ENCODE results near the gene TAF8. TPM values are rescaled to one million over a fixed set of nuclear protein-coding genes. Genes with fewer than 3 reads are reported as not detected.

TAF8 gene
- total RNA-seq, 1 donor from 2014 or later, result 17.2 TPM

- no peak for TF ChIP-seq CTCF (IDR thresholded peaks at IDR 0.05)
- Mint-ChIP-seq H3K36me3 (ENCODE audit: low read depth) (no peaks in the 10 kb centered on the region), H3K4me3 (ENCODE audit: unreplicated experiment) (no peak overlapping the region), H3K27me3 (ENCODE audit: low read depth) (peaks cover 4% of the 10 kb centered on the region), H3K9me3 (ENCODE audit: low read depth) (no peaks in the 10 kb centered on the region), H3K27ac (ENCODE audit: unreplicated experiment) (no peak overlapping the region), H3K4me1 (ENCODE audit: low read depth) (no peaks in the 10 kb centered on the region)
- no peak for DNase-seq (ENCODE audit: low spot score)
Observed at GRCh38 chr6:42093582-42094329, 43.4 kb downstream of the TAF8 start.

GRCh38 chr6:42095094-42095493 lies 44.8 kb downstream of the TAF8 start:
- Mint-ChIP-seq H3K4me3 (ENCODE audit: unreplicated experiment) (no peak overlapping the region), H3K9me3 (ENCODE audit: low read depth) (no peaks in the 10 kb centered on the region), H3K27me3 (ENCODE audit: low read depth) (peaks cover 4% of the 10 kb centered on the region), H3K36me3 (ENCODE audit: low read depth) (no peaks in the 10 kb centered on the region), H3K27ac (ENCODE audit: unreplicated experiment) (no peak overlapping the region), H3K4me1 (ENCODE audit: low read depth) (peaks cover 5% of the 10 kb centered on the region)
- no peak for TF ChIP-seq CTCF (IDR thresholded peaks at IDR 0.05)
- DNase-seq (ENCODE audit: low spot score), result no peak

GRCh38 chr6:42095776-42096541 lies 45.6 kb downstream of the TAF8 start:
- Mint-ChIP-seq H3K36me3 (ENCODE audit: low read depth) (no peaks in the 10 kb centered on the region), H3K4me1 (ENCODE audit: low read depth) (peaks cover 9% of the 10 kb centered on the region), H3K9me3 (ENCODE audit: low read depth) (no peaks in the 10 kb centered on the region), H3K4me3 (ENCODE audit: unreplicated experiment) (no peak overlapping the region), H3K27me3 (ENCODE audit: low read depth) (peaks cover 4% of the 10 kb centered on the region), H3K27ac (ENCODE audit: unreplicated experiment) (no peak overlapping the region)
- TF ChIP-seq CTCF (IDR thresholded peaks at IDR 0.05), result peak; percentile 47
- DNase-seq (ENCODE audit: low spot score), result no peak

GRCh38 chr6:42099340-42100028 lies 49.2 kb downstream of the TAF8 start:
- Mint-ChIP-seq H3K9me3 (ENCODE audit: low read depth) (no peaks in the 10 kb centered on the region), H3K27ac (ENCODE audit: unreplicated experiment) (no peak overlapping the region), H3K27me3 (ENCODE audit: low read depth) (no peaks in the 10 kb centered on the region), H3K4me3 (ENCODE audit: unreplicated experiment) (no peak overlapping the region), H3K36me3 (ENCODE audit: low read depth) (peaks cover 3% of the 10 kb centered on the region), H3K4me1 (ENCODE audit: low read depth) (peaks cover 13% of the 10 kb centered on the region)
- DNase-seq (ENCODE audit: low spot score), result no peak
- no peak for TF ChIP-seq CTCF (IDR thresholded peaks at IDR 0.05)
